Upper lobe of left lung (tissue), 4 donors: ENCODE measurements around the gene GALNT18.

Source experiments
- CTCF ChIP-seq, 6 experiments: fragments of 450-650 bp in 4 of 6; fragments of 200-600 bp in 2 of 6; sonication (generic) in 2 of 6; IDR thresholded peaks; one replicate each; pipeline ENCODE4 v1.5.1; 2016 to 2019; ENCODE audit warnings: antibody characterized with exemption in 6 of 6
- EP300 ChIP-seq, 4 donors: sonication (generic); formaldehyde crosslinking; IDR thresholded peaks; one replicate each; pipeline ENCODE4 v1.5.1; 2017; ENCODE audit warnings: antibody characterized with exemption in 4 of 4, control low read depth in 2 of 4
- POLR2A ChIP-seq, 4 donors: fragments of 450-650 bp; IDR thresholded peaks; one replicate each; pipeline ENCODE4 v1.5.1; 2016 to 2017; ENCODE audit warnings: antibody characterized with exemption in 4 of 4, mild to moderate bottlenecking in 2 of 4
- POLR2AphosphoS5 ChIP-seq, 2 donors: sonication (generic); formaldehyde crosslinking; IDR thresholded peaks; one replicate each; pipeline ENCODE4 v1.5.1; 2017; ENCODE audit warnings: antibody characterized with exemption in 2 of 2

- TF ChIP-seq CTCF (IDR thresholded peaks at IDR 0.05) (no peak), POLR2AphosphoS5 (IDR thresholded peaks at IDR 0.05) (no peak), POLR2A (IDR thresholded peaks at IDR 0.05) (no peak), EP300 (IDR thresholded peaks at IDR 0.05) (no peak)
Observed at GRCh38 chr11:11494348-11494747, 127.5 kb downstream of the GALNT18 start.
